IMR-90 (cell line): ENCODE results near the gene CHL1. TPM values are rescaled to one million over a fixed set of nuclear protein-coding genes. Genes with fewer than 3 reads are reported as not detected.
A peak's percentile ranks its signal among the peaks of the same experiment; 100 is the strongest.

Experiments used
- ATAC-seq: fragments of 200-7000 bp; cut with Tn5 transposase; 2 replicates; pipeline ENCODE4 v1.9.1; 2020; ENCODE audit warnings: low read depth, mild to moderate bottlenecking, moderate library complexity
- BruUV-seq: library from RNA; stranded (reverse); fragments of 400-500 nt; replicated peaks from 2 replicates; lab custom pipeline; 2021; lab: Mats Ljungman, UMichigan
- CTCF ChIA-PET: fragments of 300-600 bp; formaldehyde crosslinking; extraction: SDS; loops from one replicate; lab custom pipeline; 2021; ENCODE audit warnings: antibody characterized with exemption; lab: Yijun Ruan, JAX
- POLR2A ChIA-PET: fragments of 300-600 bp; sonication (Branson Sonifier 250); formaldehyde crosslinking; loops from one replicate; lab custom pipeline; 2022; ENCODE audit warnings: antibody characterized with exemption; ENCODE audit not compliant: unreplicated experiment; lab: Charles Lee
- DNase-seq: peaks from one replicate; pipeline ENCODE4 v3.0.0; 2013
- H2AFZ ChIP-seq: replicated peaks from 2 replicates; pipeline ENCODE3; 2013; ENCODE audit warnings: low read length, mild to moderate bottlenecking; ENCODE audit not compliant: poor library complexity
- H2AK5ac ChIP-seq: 2 replicates; pipeline ENCODE4 v1.6.1; 2013; ENCODE audit warnings: low read depth, low read length, inconsistent platforms
- H2AK9ac ChIP-seq: replicated peaks from 2 replicates; pipeline ENCODE3; 2013; ENCODE audit warnings: mild to moderate bottlenecking, low read depth, low read length, moderate library complexity; ENCODE audit not compliant: poor library complexity
- H2BK120ac ChIP-seq: 2 replicates; pipeline ENCODE4 v1.6.1; 2013; ENCODE audit warnings: low read depth, low read length, inconsistent platforms
- H2BK15ac ChIP-seq: 3 replicates; pipeline ENCODE4 v1.6.1; 2013; ENCODE audit warnings: low read depth, low read length, inconsistent platforms
- H2BK20ac ChIP-seq: 2 replicates; pipeline ENCODE4 v1.6.1; 2013; ENCODE audit warnings: low read depth, mild to moderate bottlenecking, inconsistent platforms, low read length, moderate library complexity
- H2BK5ac ChIP-seq: 2 replicates; pipeline ENCODE4 v1.6.1; 2013; ENCODE audit warnings: mild to moderate bottlenecking, low read depth, low read length, inconsistent platforms; ENCODE audit not compliant: poor library complexity, severe bottlenecking
- H3K14ac ChIP-seq: replicated peaks from 2 replicates; pipeline ENCODE4 v1.6.1; 2013; ENCODE audit warnings: low read depth, low read length, inconsistent platforms
- H3K18ac ChIP-seq: 2 replicates; pipeline ENCODE4 v1.6.1; 2013; ENCODE audit warnings: low read depth, low read length, control low read depth
- H3K23ac ChIP-seq: 2 replicates; pipeline ENCODE4 v1.6.1; 2013; ENCODE audit warnings: low read depth, low read length, inconsistent platforms
- H3K27ac ChIP-seq: 2 replicates; pipeline ENCODE4 v1.5.1; 2013; ENCODE audit warnings: mild to moderate bottlenecking, control low read depth, low read length; ENCODE audit not compliant: insufficient read depth
- H3K27me3 ChIP-seq: 2 replicates; pipeline ENCODE4 v1.6.1; 2013; ENCODE audit warnings: low read length; ENCODE audit not compliant: control insufficient read depth, insufficient read depth
- H3K36me3 ChIP-seq: 2 replicates; pipeline ENCODE4 v1.6.1; 2013; ENCODE audit warnings: low read length, mixed read lengths; ENCODE audit not compliant: control insufficient read depth, insufficient read depth
- H3K4ac ChIP-seq: 2 replicates; pipeline ENCODE4 v1.6.1; 2013; ENCODE audit warnings: low read depth, low read length, inconsistent platforms
- H3K4me1 ChIP-seq: 2 replicates; pipeline ENCODE4 v1.6.1; 2013; ENCODE audit warnings: low read length, mixed read lengths; ENCODE audit not compliant: control insufficient read depth, insufficient read depth
- H3K4me2 ChIP-seq: 2 replicates; pipeline ENCODE4 v1.6.1; 2013; ENCODE audit warnings: low read depth, mild to moderate bottlenecking, control low read depth, low read length, moderate library complexity
- H3K4me3 ChIP-seq: 2 replicates; pipeline ENCODE4 v1.5.1; 2013; ENCODE audit warnings: low read depth, mild to moderate bottlenecking, control low read depth, low read length, moderate library complexity; ENCODE audit not compliant: insufficient read depth
- H3K56ac ChIP-seq: 2 replicates; pipeline ENCODE4 v1.6.1; 2013; ENCODE audit warnings: low read length, inconsistent platforms; ENCODE audit not compliant: insufficient read depth; ENCODE audit errors: extremely low read depth
- H3K79me1 ChIP-seq, 2 experiments: 2 replicates each; pipeline ENCODE4 v1.6.1; 2013; ENCODE audit warnings: low read length in 2 of 2, inconsistent platforms in 1 of 2, low read depth in 1 of 2
- H3K9ac ChIP-seq: 2 replicates; pipeline ENCODE4 v1.6.1; 2013; ENCODE audit warnings: low read depth, low read length, control low read depth
- H3K9me1 ChIP-seq: 2 replicates; pipeline ENCODE4 v1.6.1; 2013; ENCODE audit warnings: low read length, inconsistent platforms; ENCODE audit not compliant: insufficient read depth
- H3K9me3 ChIP-seq: 2 replicates; pipeline ENCODE4 v1.6.1; 2013; ENCODE audit warnings: low read length; ENCODE audit not compliant: control insufficient read depth, insufficient read depth
- H4K20me1 ChIP-seq: 2 replicates; pipeline ENCODE4 v1.6.1; 2013; ENCODE audit warnings: low read length, inconsistent platforms; ENCODE audit not compliant: insufficient read depth
- H4K5ac ChIP-seq: 2 replicates; pipeline ENCODE4 v1.6.1; 2013; ENCODE audit warnings: mild to moderate bottlenecking, low read depth, low read length, control low read depth
- H4K8ac ChIP-seq, 2 experiments: 2 replicates each; pipeline ENCODE4 v1.6.1; 2013; ENCODE audit warnings: low read depth in 2 of 2, low read length in 2 of 2, control low read depth in 1 of 2, inconsistent platforms in 1 of 2
- H4K91ac ChIP-seq: 2 replicates; pipeline ENCODE4 v1.6.1; 2013; ENCODE audit warnings: low read depth, low read length, inconsistent platforms; ENCODE audit not compliant: insufficient read depth
- BHLHE40 ChIP-seq: fragments of 150-350 bp; IDR thresholded peaks from 2 replicates; pipeline ENCODE4 v1.6.1; 2016; ENCODE audit warnings: mild to moderate bottlenecking, low read depth, low read length
- CEBPB ChIP-seq: IDR thresholded peaks from 2 replicates; pipeline ENCODE4 v1.6.1; 2012; ENCODE audit warnings: low read depth, low read length, improper control_type of control experiment
- CHD1 ChIP-seq: IDR thresholded peaks from 2 replicates; pipeline ENCODE4 v1.6.1; 2012; ENCODE audit warnings: low read depth, low read length, improper control_type of control experiment
- CTCF ChIP-seq: conservative IDR thresholded peaks from 2 replicates; pipeline ENCODE4 v1.5.1; 2012; ENCODE audit warnings: mild to moderate bottlenecking, low read depth, low read length, improper control_type of control experiment
- FOS ChIP-seq: fragments of 150-350 bp; IDR thresholded peaks from 2 replicates; pipeline ENCODE4 v1.6.1; 2016; ENCODE audit warnings: low read depth, low read length
- MAFK ChIP-seq: IDR thresholded peaks from 2 replicates; pipeline ENCODE4 v1.6.1; 2012; ENCODE audit warnings: low read depth, low read length, improper control_type of control experiment
- MAZ ChIP-seq: IDR thresholded peaks from 2 replicates; pipeline ENCODE4 v1.6.1; 2012; ENCODE audit warnings: low read depth, mild to moderate bottlenecking, low read length, improper control_type of control experiment, moderate library complexity, borderline replicate concordance
- MXI1 ChIP-seq: IDR thresholded peaks from 2 replicates; pipeline ENCODE4 v1.6.1; 2012; ENCODE audit warnings: low read depth, mild to moderate bottlenecking, low read length, moderate library complexity, borderline replicate concordance
- NFE2L2 ChIP-seq: fragments of 150-350 bp; IDR thresholded peaks from 2 replicates; pipeline ENCODE4 v1.6.1; 2016; ENCODE audit warnings: low read depth, mild to moderate bottlenecking, low read length
- POLR2A ChIP-seq: IDR thresholded peaks from 2 replicates; pipeline ENCODE4 v1.6.1; 2012; ENCODE audit warnings: mild to moderate bottlenecking, low read depth, low read length
- RAD21 ChIP-seq: IDR thresholded peaks from 2 replicates; pipeline ENCODE4 v1.6.1; 2012; ENCODE audit warnings: low read length, improper control_type of control experiment
- RCOR1 ChIP-seq: IDR thresholded peaks from 2 replicates; pipeline ENCODE4 v1.6.1; 2012; ENCODE audit warnings: mild to moderate bottlenecking, low read length, improper control_type of control experiment; ENCODE audit not compliant: insufficient replicate concordance
- RFX5 ChIP-seq: IDR thresholded peaks from 2 replicates; pipeline ENCODE4 v1.8.0; 2012; ENCODE audit warnings: low read depth, mild to moderate bottlenecking, low read length, moderate library complexity
- SMC3 ChIP-seq: fragments of 150-350 bp; IDR thresholded peaks from 2 replicates; pipeline ENCODE4 v1.6.1; 2016; ENCODE audit warnings: low read depth, mild to moderate bottlenecking, antibody characterized with exemption, low read length, moderate library complexity
- WGBS, 2 experiments: methylation state at CpG; one replicate each; pipeline versions ENCODE4 v1.1.5 to v1.1.7; 2013; ENCODE audit warnings: missing lambda C conversion rate in 2 of 2; ENCODE audit not compliant: insufficient read length in 1 of 2; ENCODE audit errors: extremely low coverage in 2 of 2; 5-methylcytosine and 5-hydroxymethylcytosine counted together
- dilution Hi-C: fragments of 300-500 bp; cut with HindIII; formaldehyde crosslinking; loops from one replicate; pipeline ENCODE4 v1.14.3; 2018; ENCODE audit warnings: low sequenced_read_pairs; ENCODE audit not compliant: unreplicated experiment
- in situ Hi-C: fragments of 300-500 bp; cut with MboI; formaldehyde crosslinking; loops from 3 replicates; pipeline ENCODE4 v1.14.3; 2019; ENCODE audit warnings: low sequenced_read_pairs, inconsistent platforms, mixed read lengths
- intact Hi-C: fragments of 100-400 bp; cut with micrococcal nuclease; formaldehyde crosslinking; loops from 2 replicates; pipeline ENCODE4 v1.10.0; 2022
- polyA plus RNA-seq, 3 experiments: library from polyadenylated mRNA; depleted of rRNA; stranded (reverse); fragments of >200 nt; gene quantifications; 2 replicates each; pipeline ENCODE4 v1.2.3, GENCODE V29; 2012; ENCODE audit warnings: low replicate concordance in 1 of 3
- total RNA-seq: library from RNA; depleted of rRNA; stranded (reverse); fragments of >200 nt; gene quantifications from 2 replicates; pipeline ENCODE4 v1.2.3, GENCODE V29; 2012
- TF ChIP-seq, protein P1 (sequence below): fragments of 150-350 bp; IDR thresholded peaks from 2 replicates; pipeline ENCODE4 v1.6.1; 2017; ENCODE audit warnings: mild to moderate bottlenecking, antibody characterized with exemption, low read length, low read depth
- TF ChIP-seq, protein P2 (sequence below): fragments of 150-350 bp; IDR thresholded peaks from 2 replicates; pipeline ENCODE4 v1.6.1; 2016; ENCODE audit warnings: low read depth, mild to moderate bottlenecking, low read length, moderate library complexity, borderline replicate concordance

The CHL1 gene
- total and polyA plus RNA-seq, 2 of the 4 experiments (the other 2 are of a cell fraction), result 0.38 to 1.6 TPM

GRCh38 chr3:356952-357351 is 160.4 kb downstream of the CHL1 start:
- 90% methylated on average over 1 of the region's 4 CpGs; no CpG with 5 or more reads in 1 of the 2 experiments for WGBS, 2 experiments
- Histone ChIP-seq H4K20me1 (no peaks in the 10 kb centered on the region), H3K4ac (peak overlapping the region; percentile 75), H4K8ac (peak overlapping the region in 1 of 2 experiments; percentile 86; a peak in 1 of 4 replicates), H3K14ac (no peak overlapping the region), H2BK20ac (peak overlapping the region; percentile 93), H3K27me3 (no peaks in the 10 kb centered on the region), H3K4me1 (peaks cover 16% of the 10 kb centered on the region), H3K27ac (peak overlapping the region; percentile 87), H3K4me2 (no peak overlapping the region), H3K23ac (0 out of 2 replicates have a peak overlapping the region, but pooled peaks have one; percentile 69), H3K9ac (no peak overlapping the region), H3K36me3 (no peaks in the 10 kb centered on the region), H2BK5ac (peak overlapping the region; percentile 89), H3K18ac (peak overlapping the region; percentile 72; the same call in 1 of the 2 replicates), H3K4me3 (no peak overlapping the region), H3K9me1 (peaks cover 8% of the 10 kb centered on the region), H3K9me3 (no peaks in the 10 kb centered on the region), H2AK9ac (no peak overlapping the region), H2BK15ac (peak overlapping the region; percentile 66; the same call in 1 of the 3 replicates), H2AK5ac (peak overlapping the region; percentile 64), H4K5ac (peak overlapping the region; percentile 59; the same call in 1 of the 2 replicates), H2AFZ (no peak overlapping the region), H2BK120ac (peak overlapping the region; percentile 95), H3K79me1 (no peaks in the 10 kb centered on the region), H3K56ac (peak overlapping the region; percentile 24; the same call in 1 of the 2 replicates), H4K91ac (peak overlapping the region; percentile 83)
- in situ Hi-C loops, result no loop called here
- dilution Hi-C loops, result no loop called here
- TF ChIP-seq MXI1 (no peak), BHLHE40 (no peak), RCOR1 (no peak), POLR2A (no peak), CHD1 (no peak), CEBPB (no peak), NFE2L2 (no peak), RAD21 (no peak), CTCF (no peak), FOS (no peak), RFX5 (no peak), SMC3 (no peak), MAFK (no peak), MAZ (no peak)
- TF ChIP-seq, protein P1, sequence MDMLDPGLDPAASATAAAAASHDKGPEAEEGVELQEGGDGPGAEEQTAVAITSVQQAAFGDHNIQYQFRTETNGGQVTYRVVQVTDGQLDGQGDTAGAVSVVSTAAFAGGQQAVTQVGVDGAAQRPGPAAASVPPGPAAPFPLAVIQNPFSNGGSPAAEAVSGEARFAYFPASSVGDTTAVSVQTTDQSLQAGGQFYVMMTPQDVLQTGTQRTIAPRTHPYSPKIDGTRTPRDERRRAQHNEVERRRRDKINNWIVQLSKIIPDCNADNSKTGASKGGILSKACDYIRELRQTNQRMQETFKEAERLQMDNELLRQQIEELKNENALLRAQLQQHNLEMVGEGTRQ, result no peak
- TF ChIP-seq, protein P2, sequence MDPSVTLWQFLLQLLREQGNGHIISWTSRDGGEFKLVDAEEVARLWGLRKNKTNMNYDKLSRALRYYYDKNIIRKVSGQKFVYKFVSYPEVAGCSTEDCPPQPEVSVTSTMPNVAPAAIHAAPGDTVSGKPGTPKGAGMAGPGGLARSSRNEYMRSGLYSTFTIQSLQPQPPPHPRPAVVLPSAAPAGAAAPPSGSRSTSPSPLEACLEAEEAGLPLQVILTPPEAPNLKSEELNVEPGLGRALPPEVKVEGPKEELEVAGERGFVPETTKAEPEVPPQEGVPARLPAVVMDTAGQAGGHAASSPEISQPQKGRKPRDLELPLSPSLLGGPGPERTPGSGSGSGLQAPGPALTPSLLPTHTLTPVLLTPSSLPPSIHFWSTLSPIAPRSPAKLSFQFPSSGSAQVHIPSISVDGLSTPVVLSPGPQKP, result no peak
- no TSS peak for BruUV-seq
- DNase-seq (no peak), ATAC-seq (no peak)
- intact Hi-C loops, result no loop called here
- CTCF ChIA-PET, result no interaction called here
- POLR2A ChIA-PET, result no interaction called here
